OCI-LY7 (cell line): ENCODE data around the gene LGALS9C.
"Not testable (repeated sequence)": the region's sequence is repeated elsewhere in the genome, so short reads cannot be mapped to it uniquely, and the experiment has no call there.

Experiments
- EZH2phosphoT487 ChIP-seq: fragments of 200-600 bp; sonication (generic); IDR thresholded peaks from 2 replicates; pipeline ENCODE4 v1.6.1; 2018; ENCODE audit warnings: low read depth, borderline replicate concordance, mild to moderate bottlenecking, mixed run types, antibody characterized with exemption, low read length, moderate library complexity, mixed read lengths
- TF ChIP-seq, protein P1 (sequence below): fragments of 200-600 bp; sonication (generic); conservative IDR thresholded peaks from 2 replicates; pipeline ENCODE4 v1.5.1; 2014; ENCODE audit warnings: mild to moderate bottlenecking, antibody characterized with exemption, low read length, moderate library complexity, mixed read lengths

DNA sequence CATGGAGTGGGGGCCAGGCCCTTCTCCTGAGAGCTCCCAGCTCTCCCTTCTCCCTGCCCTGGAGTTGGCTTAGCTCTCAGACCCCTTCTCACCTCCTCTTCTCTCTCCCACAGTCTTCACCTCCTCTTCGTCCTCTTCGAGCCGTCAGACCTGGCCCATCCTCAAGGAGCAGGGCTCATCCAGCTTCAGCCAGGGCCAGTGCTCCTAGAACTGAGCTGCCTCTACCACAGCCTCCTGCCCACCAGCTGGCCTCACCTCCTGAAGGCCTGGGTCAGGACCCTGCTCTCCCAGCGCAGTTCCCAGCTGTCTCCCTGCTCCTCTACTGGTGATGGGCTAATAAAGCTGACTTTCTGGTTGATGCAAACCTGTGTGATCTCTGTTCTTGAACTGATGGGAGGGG is 34.1 kb upstream of the LGALS9C start:
- TF ChIP-seq, protein P1, sequence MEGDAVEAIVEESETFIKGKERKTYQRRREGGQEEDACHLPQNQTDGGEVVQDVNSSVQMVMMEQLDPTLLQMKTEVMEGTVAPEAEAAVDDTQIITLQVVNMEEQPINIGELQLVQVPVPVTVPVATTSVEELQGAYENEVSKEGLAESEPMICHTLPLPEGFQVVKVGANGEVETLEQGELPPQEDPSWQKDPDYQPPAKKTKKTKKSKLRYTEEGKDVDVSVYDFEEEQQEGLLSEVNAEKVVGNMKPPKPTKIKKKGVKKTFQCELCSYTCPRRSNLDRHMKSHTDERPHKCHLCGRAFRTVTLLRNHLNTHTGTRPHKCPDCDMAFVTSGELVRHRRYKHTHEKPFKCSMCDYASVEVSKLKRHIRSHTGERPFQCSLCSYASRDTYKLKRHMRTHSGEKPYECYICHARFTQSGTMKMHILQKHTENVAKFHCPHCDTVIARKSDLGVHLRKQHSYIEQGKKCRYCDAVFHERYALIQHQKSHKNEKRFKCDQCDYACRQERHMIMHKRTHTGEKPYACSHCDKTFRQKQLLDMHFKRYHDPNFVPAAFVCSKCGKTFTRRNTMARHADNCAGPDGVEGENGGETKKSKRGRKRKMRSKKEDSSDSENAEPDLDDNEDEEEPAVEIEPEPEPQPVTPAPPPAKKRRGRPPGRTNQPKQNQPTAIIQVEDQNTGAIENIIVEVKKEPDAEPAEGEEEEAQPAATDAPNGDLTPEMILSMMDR: not testable (repeated sequence)
- not testable (repeated sequence) for TF ChIP-seq EZH2phosphoT487
